Endodermal cell (in vitro differentiated cells): ENCODE results near the gene ANKDD1A. TPM values are rescaled to one million over a fixed set of nuclear protein-coding genes. Genes with fewer than 3 reads are reported as not detected.
A peak's percentile ranks its signal among the peaks of the same experiment; 100 is the strongest.

Experiments used
- DNase-seq: peaks from one replicate; pipeline ENCODE4 v3.0.0-alpha.2; 2017
- H3K27ac ChIP-seq: 2 replicates; pipeline ENCODE4 v1.5.1; 2013; ENCODE audit warnings: mild to moderate bottlenecking, low read depth, low read length, moderate library complexity
- H3K27me3 ChIP-seq: 2 replicates; pipeline ENCODE4 v1.6.1; 2013; ENCODE audit warnings: mild to moderate bottlenecking, low read length, moderate library complexity; ENCODE audit not compliant: insufficient read depth, control insufficient read depth, poor library complexity, severe bottlenecking
- H3K36me3 ChIP-seq: 2 replicates; pipeline ENCODE4 v1.7.0; 2013; ENCODE audit warnings: mild to moderate bottlenecking, low read length, moderate library complexity; ENCODE audit not compliant: control insufficient read depth, insufficient read depth
- H3K4me1 ChIP-seq: one replicate; pipeline ENCODE4 v1.7.0; 2013; ENCODE audit warnings: low read length; ENCODE audit not compliant: control insufficient read depth, insufficient read depth
- H3K4me3 ChIP-seq: 2 replicates; pipeline ENCODE4 v1.5.1; 2013; ENCODE audit warnings: mild to moderate bottlenecking, low read length, moderate library complexity
- H3K9ac ChIP-seq: 2 replicates; pipeline ENCODE4 v1.6.1; 2013; ENCODE audit warnings: mild to moderate bottlenecking, low read length, moderate library complexity; ENCODE audit not compliant: poor library complexity, severe bottlenecking; ENCODE audit errors: extremely low read depth
- H3K9me3 ChIP-seq: 2 replicates; pipeline ENCODE4 v1.6.1; 2013; ENCODE audit warnings: mild to moderate bottlenecking, low read length, moderate library complexity; ENCODE audit not compliant: control insufficient read depth
- H3K27ac Mint-ChIP-seq: 2 replicates; pipeline ENCODE4 v1.8.0; 2020; ENCODE audit warnings: mixed read lengths
- H3K27me3 Mint-ChIP-seq: 2 replicates; pipeline ENCODE4 v1.8.0; 2021; ENCODE audit warnings: mild to moderate bottlenecking, mixed read lengths; ENCODE audit not compliant: insufficient read depth
- H3K36me3 Mint-ChIP-seq: 2 replicates; pipeline ENCODE4 v1.8.0; 2020; ENCODE audit warnings: low read depth, mixed read lengths
- H3K4me1 Mint-ChIP-seq: 2 replicates; pipeline ENCODE4 v1.8.0; 2020; ENCODE audit warnings: mixed read lengths
- H3K4me3 Mint-ChIP-seq: 2 replicates; pipeline ENCODE4 v1.8.0; 2020; ENCODE audit warnings: mild to moderate bottlenecking, moderate library complexity, mixed read lengths
- H3K9me3 Mint-ChIP-seq: 2 replicates; pipeline ENCODE4 v1.8.0; 2020; ENCODE audit warnings: mild to moderate bottlenecking, mixed read lengths
- CTCF ChIP-seq: fragments of 200-600 bp; sonication (generic); conservative IDR thresholded peaks from 2 replicates; pipeline ENCODE4 v1.5.0; 2021; ENCODE audit warnings: antibody characterized with exemption, mild to moderate bottlenecking
- WGBS, 2 experiments: methylation state at CpG; one replicate each; pipeline versions ENCODE4 v1.1.5 to v1.1.7; 2013; ENCODE audit warnings: missing lambda C conversion rate in 2 of 2, mixed read lengths in 1 of 2; ENCODE audit not compliant: insufficient coverage in 1 of 2, insufficient read length in 1 of 2; 5-methylcytosine and 5-hydroxymethylcytosine counted together
- total RNA-seq, 2 donors: library from RNA; stranded (reverse); fragmentation: NEBNext Ultra II Directional in 1 of 2; extraction: Animal tissue kit (Norgen Biotek cat#: 25700) in 1 of 2; gene quantifications; 2 replicates in 1 of 2; 3 replicates in 1 of 2; pipeline ENCODE4 v1.2.1, GENCODE V29; 2021

Gene ANKDD1A
- total RNA-seq, 2 donors from 2014 or later: 22.5 to 30.0 TPM

GRCh38 chr15:64947211-64947610 lies 35.5 kb downstream of the ANKDD1A start:
- peak; percentile 61 for DNase-seq
- H3K4me1 Mint-ChIP-seq: no peaks in the 10 kb centered on the region
- Histone ChIP-seq H3K27me3 (no peaks in the 10 kb centered on the region), H3K36me3 (peaks cover 92% of the 10 kb centered on the region), H3K4me3 (no peak overlapping the region), H3K9me3 (no peaks in the 10 kb centered on the region), H3K9ac (no peak overlapping the region), H3K27ac (no peak overlapping the region), H3K4me1 (no peaks in the 10 kb centered on the region)
- H3K27ac Mint-ChIP-seq: peak overlapping the region; percentile 48
- TF ChIP-seq CTCF: no peak
- no peaks in the 10 kb centered on the region for H3K27me3 Mint-ChIP-seq
- H3K36me3 Mint-ChIP-seq: peaks cover 63% of the 10 kb centered on the region
- H3K4me3 Mint-ChIP-seq: no peak overlapping the region
- H3K9me3 Mint-ChIP-seq: peaks cover under 1% of the 10 kb centered on the region
- WGBS, 2 experiments: 93 to 98% methylated on average over 8 to 10 of the region's 10 CpGs

DNA sequence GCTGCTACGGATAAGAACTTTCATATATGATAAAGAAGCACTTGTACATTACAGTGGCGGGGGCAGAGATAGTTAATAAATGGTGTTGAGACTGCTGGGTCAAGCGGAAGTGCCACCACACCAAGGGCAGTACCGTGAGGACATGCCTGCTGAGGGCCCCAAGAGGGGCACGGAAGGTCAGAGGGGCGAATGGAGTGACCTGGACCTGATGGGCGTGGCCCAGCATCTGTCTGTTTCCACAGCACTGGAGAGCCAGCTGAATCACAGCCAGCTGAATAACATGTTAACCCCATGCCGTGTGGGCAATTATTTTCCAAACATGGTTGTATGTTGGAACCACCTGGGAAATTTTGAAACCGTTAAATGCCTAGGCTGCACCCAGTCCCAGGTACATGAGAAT lies 37.2 kb downstream of the ANKDD1A start:
- peaks cover 67% of the 10 kb centered on the region for H3K36me3 Mint-ChIP-seq
- 94 to 97% methylated on average over 8 to 9 of the region's 9 CpGs for WGBS, 2 experiments
- TF ChIP-seq CTCF: no peak
- no peak overlapping the region for H3K4me3 ChIP-seq
- DNase-seq: no peak
- no peaks in the 10 kb centered on the region for H3K27me3 Mint-ChIP-seq
- H3K9me3 Mint-ChIP-seq: peaks cover 6% of the 10 kb centered on the region
- no peak overlapping the region for H3K27ac ChIP-seq
- no peak overlapping the region for H3K4me3 Mint-ChIP-seq
- H3K36me3 ChIP-seq: peaks cover 86% of the 10 kb centered on the region
- no peaks in the 10 kb centered on the region for H3K27me3 ChIP-seq
- H3K4me1 Mint-ChIP-seq: no peaks in the 10 kb centered on the region
- no peaks in the 10 kb centered on the region for H3K4me1 ChIP-seq
- no peak overlapping the region for H3K9ac ChIP-seq
- H3K9me3 ChIP-seq: no peaks in the 10 kb centered on the region
- no peak overlapping the region for H3K27ac Mint-ChIP-seq

- peak overlapping the region; percentile 10 for H3K27ac ChIP-seq
- H3K9me3 Mint-ChIP-seq: peaks cover 12% of the 10 kb centered on the region
- no peaks in the 10 kb centered on the region for H3K9me3 ChIP-seq
- no peaks in the 10 kb centered on the region for H3K27me3 ChIP-seq
- peaks cover 67% of the 10 kb centered on the region for H3K36me3 Mint-ChIP-seq
- peaks cover 83% of the 10 kb centered on the region for H3K36me3 ChIP-seq
- TF ChIP-seq CTCF: no peak
- no peak overlapping the region for H3K9ac ChIP-seq
- no peak overlapping the region for H3K4me3 Mint-ChIP-seq
- no peak for DNase-seq
- whole genome bisulfite sequencing, 2 experiments: 92 to 97% methylated on average over 7 to 11 of the region's 11 CpGs
- no peak overlapping the region for H3K27ac Mint-ChIP-seq
- H3K4me1 Mint-ChIP-seq: no peaks in the 10 kb centered on the region
- no peaks in the 10 kb centered on the region for H3K27me3 Mint-ChIP-seq
- H3K4me1 ChIP-seq: no peaks in the 10 kb centered on the region
- no peak overlapping the region for H3K4me3 ChIP-seq
Observed at GRCh38 chr15:64949383-64950186, 37.9 kb downstream of the ANKDD1A start.
